Ureter (tissue), 1 donor: ENCODE measurements around the gene AFP. TPM values are rescaled to one million over a fixed set of nuclear protein-coding genes. Genes with fewer than 3 reads are reported as not detected.

Experiments
- DNase-seq: peaks from one replicate; pipeline ENCODE4 v3.0.0-alpha.2; 2020; ENCODE audit warnings: low spot score
- total RNA-seq: library from RNA; stranded (reverse); gene quantifications from one replicate; pipeline ENCODE4 v1.2.4, GENCODE V29; 2023
- donor health status: DM: yes; HTN: yes; CAD: no.

Gene AFP
- total RNA-seq, 1 donor from 2014 or later = not detected

GRCh38 chr4:73458184-73459047 lies 22.4 kb downstream of the AFP start:
- no peak for DNase-seq

DNA sequence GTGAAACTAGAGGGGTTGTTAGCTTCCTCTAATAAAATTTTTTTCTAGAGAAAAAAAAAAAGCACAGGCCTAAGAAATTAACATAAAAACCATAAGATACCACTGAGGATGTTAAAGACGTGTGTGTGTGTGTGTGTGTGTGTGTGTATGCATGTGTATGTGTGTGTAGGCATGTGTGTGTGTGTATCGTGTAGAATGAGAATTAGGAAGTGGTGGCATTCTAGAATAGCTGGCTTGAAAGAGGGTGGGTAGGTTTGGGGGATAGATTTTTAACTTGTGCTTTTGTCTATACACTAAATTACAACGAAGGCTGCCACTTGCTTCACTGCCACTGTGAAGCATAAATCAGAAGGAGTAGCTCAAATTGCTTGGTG lies 23.0 kb downstream of the AFP start:
- DNase-seq = no peak

DNA sequence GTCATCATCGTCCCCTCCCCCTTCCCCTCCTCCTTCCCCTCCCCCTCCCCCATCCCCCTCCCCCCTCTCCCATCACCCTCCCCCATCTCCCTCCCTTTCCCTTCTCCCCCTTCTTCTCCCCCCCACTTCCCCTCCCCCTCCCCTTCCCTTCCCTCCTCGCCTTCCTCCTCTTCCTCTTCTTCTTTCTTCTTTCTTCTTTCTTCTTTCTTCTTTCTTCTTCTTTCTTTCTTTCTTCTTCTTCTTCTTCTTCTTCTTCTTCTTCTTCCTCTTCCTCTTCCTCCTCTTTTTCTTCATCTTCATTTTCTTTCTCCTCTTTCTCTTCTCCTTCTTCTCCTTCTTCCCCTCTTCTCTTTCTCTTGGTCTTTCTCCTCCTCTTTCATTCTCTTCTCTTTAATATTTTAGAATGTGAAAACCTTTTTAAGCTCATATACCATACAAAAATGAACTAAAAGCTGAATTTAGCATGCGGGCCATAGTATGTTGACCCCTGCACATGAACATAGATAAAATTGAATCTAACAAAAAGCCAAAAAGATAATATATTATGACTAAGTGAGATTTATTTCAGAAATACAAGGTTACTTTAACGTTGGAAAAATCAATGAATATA lies 25.0 kb downstream of the AFP start:
- no peak for DNase-seq

DNA sequence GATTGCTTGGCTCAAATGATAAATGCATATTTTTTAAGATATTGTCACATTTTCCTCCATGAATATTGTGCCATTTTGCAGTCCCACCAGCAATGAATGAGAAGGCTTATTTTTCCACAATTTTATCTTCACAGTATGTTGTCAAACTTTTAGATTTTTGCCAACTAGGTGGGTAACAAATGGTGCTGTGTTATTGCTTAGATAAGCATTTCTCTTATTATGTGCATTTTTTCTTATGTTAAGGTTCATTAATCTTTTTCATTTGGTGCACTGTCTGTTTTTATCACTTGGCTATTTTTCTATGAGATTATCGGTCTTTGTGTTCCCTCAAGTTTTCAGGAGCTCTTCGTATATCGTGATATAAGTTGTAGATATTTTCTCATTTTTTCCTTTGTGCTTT lies 32.1 kb downstream of the AFP start:
- no peak for DNase-seq

DNA sequence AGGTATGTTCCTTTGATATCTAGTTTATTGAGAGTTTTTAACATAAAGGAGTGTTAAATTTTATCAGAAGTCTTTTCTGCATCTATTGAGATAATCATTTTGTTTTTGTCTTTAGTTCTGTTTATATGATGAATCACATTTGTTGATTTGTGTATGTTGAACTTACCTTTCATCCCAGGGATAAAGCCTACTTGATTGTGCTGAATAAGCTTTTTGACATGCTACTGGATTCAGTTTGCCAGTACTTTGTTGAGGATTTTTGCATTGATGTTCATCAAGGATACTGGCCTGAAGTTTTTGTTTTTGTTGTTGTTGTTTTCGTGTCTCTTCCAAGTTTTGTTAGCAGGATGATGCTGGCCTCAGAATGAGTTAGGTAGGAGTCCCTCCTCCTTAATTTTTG lies 34.7 kb downstream of the AFP start:
- no peak for DNase-seq

DNA sequence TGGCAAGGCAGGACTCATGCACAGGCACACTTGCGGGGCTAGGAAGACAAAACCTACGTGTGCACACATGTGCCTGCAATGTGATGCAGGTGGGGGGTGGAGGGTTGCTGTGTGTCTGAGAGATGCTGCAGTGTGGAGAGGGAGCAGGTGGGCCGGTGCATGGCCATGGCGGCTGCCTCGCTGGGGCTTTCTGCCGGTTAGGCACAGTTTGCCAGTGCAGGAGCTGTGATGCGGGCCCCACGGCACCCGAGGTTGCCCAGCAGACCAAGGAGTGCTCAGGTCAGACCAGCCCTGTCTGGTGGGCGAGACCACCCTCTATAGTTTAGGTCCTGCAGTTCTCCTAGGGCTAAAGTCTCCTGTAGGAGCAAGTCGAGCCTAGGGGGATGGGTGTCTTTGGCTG lies 41.2 kb downstream of the AFP start:
- DNase-seq = no peak

- DNase-seq = no peak
These were observed 43.3 kb downstream of the AFP start for GRCh38 chr4:73479323-73479722.

- no peak for DNase-seq
These were observed 45.3 kb downstream of the AFP start, which contains the start of gene AFM for GRCh38 chr4:73481358-73481757. TSS of gene AFM (plus strand) at chr4:73481745. CDS start at chr4:73481776, 31 bp downstream.

DNA sequence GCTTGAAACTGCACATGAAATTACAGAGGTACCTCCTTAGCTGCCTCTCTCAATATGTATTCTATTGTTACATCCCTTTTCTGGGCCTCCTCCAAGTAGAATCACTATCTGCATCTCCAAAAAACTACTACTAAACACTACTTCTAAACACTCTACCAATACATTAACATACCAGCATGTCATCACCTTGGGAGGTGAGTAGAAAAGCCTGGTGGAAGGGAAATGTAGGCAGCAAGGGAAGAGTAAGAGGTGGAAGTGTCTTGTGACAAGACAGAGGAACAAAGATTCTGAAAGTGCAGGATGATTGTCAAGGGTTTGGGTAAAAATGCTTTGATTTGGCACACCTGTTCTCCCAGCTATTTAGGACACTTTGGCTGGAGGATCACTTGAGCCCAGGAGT lies 49.1 kb downstream of the AFP start:
- DNase-seq = no peak

- DNase-seq = no peak
These were observed 49.6 kb downstream of the AFP start for GRCh38 chr4:73485596-73485995.

GRCh38 chr4:73486497-73486896 lies 50.5 kb downstream of the AFP start:
- no peak for DNase-seq

- DNase-seq = no peak
These were observed 51.2 kb downstream of the AFP start for GRCh38 chr4:73487233-73487632.

DNA sequence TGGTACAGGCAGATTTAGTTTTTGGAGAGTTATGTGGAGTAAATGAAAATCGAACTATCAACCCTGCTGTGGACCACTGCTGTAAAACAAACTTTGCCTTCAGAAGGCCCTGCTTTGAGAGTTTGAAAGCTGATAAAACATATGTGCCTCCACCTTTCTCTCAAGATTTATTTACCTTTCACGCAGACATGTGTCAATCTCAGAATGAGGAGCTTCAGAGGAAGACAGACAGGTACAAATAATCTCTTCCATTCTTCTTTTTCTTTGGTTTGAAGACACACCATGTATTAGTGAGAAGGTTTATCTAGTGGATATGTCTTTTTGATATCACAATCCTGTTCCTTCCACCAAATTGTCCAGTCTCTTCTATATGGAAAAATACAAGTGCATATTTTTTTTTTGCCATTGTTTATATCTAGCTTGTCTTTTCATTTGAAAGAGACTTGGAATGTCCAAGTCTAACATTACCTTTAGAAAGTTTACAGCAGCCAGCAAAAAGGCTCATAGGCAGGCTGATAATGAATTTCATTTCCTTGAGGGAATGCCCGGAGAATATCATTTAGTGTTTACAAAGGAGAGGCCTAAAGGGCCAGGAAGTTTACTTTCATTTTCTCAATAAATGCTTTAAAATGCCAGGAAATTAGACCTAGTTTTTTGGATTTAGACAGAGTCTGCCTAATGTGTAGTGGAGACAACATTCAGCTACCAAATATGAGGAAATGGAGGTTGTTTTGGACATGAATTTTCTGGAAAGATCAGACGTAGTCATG lies 64.2 kb downstream of the AFP start:
- no peak for DNase-seq

GRCh38 chr4:73501664-73502265 lies 65.7 kb downstream of the AFP start:
- DNase-seq = no peak

DNA sequence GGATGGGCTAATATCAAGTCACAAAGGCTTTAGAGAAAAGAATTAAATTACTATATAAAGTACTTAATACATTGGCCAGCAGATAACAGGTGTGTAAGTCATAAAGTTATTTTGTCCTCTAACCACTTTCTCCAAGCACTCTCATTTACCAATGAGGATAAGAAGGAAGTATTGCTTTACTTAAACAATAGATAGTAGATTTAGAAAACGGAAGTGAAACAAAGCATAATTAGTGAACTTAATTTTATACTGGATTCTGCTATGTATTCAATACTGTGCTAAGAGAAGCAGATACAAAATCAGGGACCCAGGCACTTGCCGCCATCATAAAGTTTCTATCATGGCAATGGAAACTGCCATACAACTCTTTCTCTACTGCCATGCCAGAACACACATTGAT lies 69.5 kb downstream of the AFP start:
- no peak for DNase-seq

Other genes starting within 250 kb of the AFP start
- gene ANKRD17, start 177.4 kb upstream of the AFP start, total RNA-seq = 101 TPM
- gene ALB, start 31.9 kb upstream of the AFP start, total RNA-seq = 11.9 TPM
- gene AFM, start 45.5 kb downstream of the AFP start, total RNA-seq = not detected
- 41.7 TPM for gene RASSF6, start 184.2 kb downstream of the AFP start, total RNA-seq